ENCODE data around the gene ARF3. TPM values are rescaled to one million over a fixed set of nuclear protein-coding genes. Genes with fewer than 3 reads are reported as not detected.

Gene ARF3
- total and polyA plus RNA-seq, 2 donors (not counting 1 experiment from before 2014, with no cell fraction given): 31.7 to 77.5 TPM

GRCh38 chr12:48929551-48929950, 27.7 kb downstream of the ARF3 start:
- Histone ChIP-seq H3K9me3 (ENCODE audit: control extremely low read depth in 1 of 3, control insufficient read depth in 2 of 3, insufficient read depth in 1 of 3, low read length in 2 of 3) (no peaks in the 10 kb centered on the region), H3K9ac (ENCODE audit: low read length) (no peak overlapping the region), H2AFZ (ENCODE audit: insufficient read depth, low read depth, low read length, poor library complexity, severe bottlenecking) (no peak overlapping the region), H3K4me2 (replicated peaks; ENCODE audit: low read depth, low read length, poor library complexity, severe bottlenecking) (no peak overlapping the region), H3K27me3 (replicated peaks in 1 of 4; ENCODE audit: control extremely low read depth in 1 of 4, control insufficient read depth in 3 of 4, insufficient read depth in 4 of 4, low read length in 3 of 4) (no peaks in the 10 kb centered on the region), H3K4me1 (ENCODE audit: control insufficient read depth in 2 of 2, insufficient read depth in 2 of 2, low read length in 2 of 2) (peaks cover 4 to 6% of the 10 kb centered on the region in 2 donors), H3K79me2 (ENCODE audit: control insufficient read depth, insufficient read depth, low read length) (peaks cover 5% of the 10 kb centered on the region), H4K20me1 (ENCODE audit: control insufficient read depth, insufficient read depth, low read length, poor library complexity, severe bottlenecking) (no peaks in the 10 kb centered on the region), H3K36me3 (replicated peaks in 1 of 2; ENCODE audit: control extremely low read depth in 1 of 2, control insufficient read depth in 1 of 2, extremely low read depth in 1 of 2, insufficient read depth in 2 of 2, low read length in 1 of 2) (peaks cover 2 to 19% of the 10 kb centered on the region in 2 experiments), H3K4me3 (ENCODE audit: control extremely low read depth in 1 of 5, extremely low read depth in 1 of 5, insufficient read depth in 1 of 5, low read depth in 2 of 5, low read length in 4 of 5) (no peak overlapping the region), H3K27ac (ENCODE audit: low read length in 2 of 2) (no peak overlapping the region)
- H3K27me3 Mint-ChIP-seq: no peaks in the 10 kb centered on the region
- H3K4me3 Mint-ChIP-seq: no peak overlapping the region
- DNase-seq (no peak), ATAC-seq (ENCODE audit: low read depth) (no peak)
- intact Hi-C loops (cut with micrococcal nuclease): no loop called here
- ChIA-PET CTCF (interaction anchor here (1.0 to 3.5 kb wide), 5 partner anchors 9 to 77 kb away, joined by 3 to 14 read pairs (median 7); partner anchors contain the start of gene DDX23), POLR2A (no interaction called here)
- no peak for TF ChIP-seq EZH2 (IDR thresholded peaks at IDR 0.05; ENCODE audit: borderline replicate concordance, insufficient read depth, low read depth, low read length, poor library complexity, severe bottlenecking)
- TF ChIP-seq CTCF (IDR thresholded peaks at IDR 0.05): no peak
- WGBS (ENCODE audit: insufficient coverage): 100% methylated on average over 1 of the region's 1 CpG
- H3K4me1 Mint-ChIP-seq: peaks cover 7% of the 10 kb centered on the region
- H3K9me3 Mint-ChIP-seq (ENCODE audit: insufficient read depth): no peaks in the 10 kb centered on the region
- no peak overlapping the region for H3K27ac Mint-ChIP-seq

GRCh38 chr12:48927261-48927660, 30.0 kb downstream of the ARF3 start:
- Histone ChIP-seq H3K9me3 (ENCODE audit: control extremely low read depth in 1 of 3, control insufficient read depth in 2 of 3, insufficient read depth in 1 of 3, low read length in 2 of 3) (no peaks in the 10 kb centered on the region), H3K27me3 (replicated peaks in 1 of 4; ENCODE audit: control extremely low read depth in 1 of 4, control insufficient read depth in 3 of 4, insufficient read depth in 4 of 4, low read length in 3 of 4) (no peaks in the 10 kb centered on the region), H3K4me1 (ENCODE audit: control insufficient read depth in 2 of 2, insufficient read depth in 2 of 2, low read length in 2 of 2) (peaks cover 10 to 12% of the 10 kb centered on the region in 2 donors), H3K4me3 (ENCODE audit: control extremely low read depth in 1 of 5, extremely low read depth in 1 of 5, insufficient read depth in 1 of 5, low read depth in 2 of 5, low read length in 4 of 5) (no peak overlapping the region), H3K9ac (ENCODE audit: low read length) (no peak overlapping the region), H3K27ac (ENCODE audit: low read length in 2 of 2) (no peak overlapping the region), H2AFZ (ENCODE audit: insufficient read depth, low read depth, low read length, poor library complexity, severe bottlenecking) (no peak overlapping the region), H3K79me2 (ENCODE audit: control insufficient read depth, insufficient read depth, low read length) (peaks cover 5% of the 10 kb centered on the region), H3K36me3 (replicated peaks in 1 of 2; ENCODE audit: control extremely low read depth in 1 of 2, control insufficient read depth in 1 of 2, extremely low read depth in 1 of 2, insufficient read depth in 2 of 2, low read length in 1 of 2) (peaks cover 0 to 11% of the 10 kb centered on the region in 2 experiments), H3K4me2 (replicated peaks; ENCODE audit: low read depth, low read length, poor library complexity, severe bottlenecking) (no peak overlapping the region), H4K20me1 (ENCODE audit: control insufficient read depth, insufficient read depth, low read length, poor library complexity, severe bottlenecking) (no peaks in the 10 kb centered on the region)
- no peak for DNase-seq
- ATAC-seq (ENCODE audit: low read depth): no peak
- no peaks in the 10 kb centered on the region for H3K9me3 Mint-ChIP-seq (ENCODE audit: insufficient read depth)
- peaks cover 14% of the 10 kb centered on the region for H3K4me1 Mint-ChIP-seq
- TF ChIP-seq CTCF (IDR thresholded peaks at IDR 0.05) (no peak), EZH2 (IDR thresholded peaks at IDR 0.05; ENCODE audit: borderline replicate concordance, insufficient read depth, low read depth, low read length, poor library complexity, severe bottlenecking) (no peak)
- no peak overlapping the region for H3K27ac Mint-ChIP-seq
- intact Hi-C loops (cut with micrococcal nuclease): no loop called here
- no peaks in the 10 kb centered on the region for H3K27me3 Mint-ChIP-seq
- POLR2A ChIA-PET: no interaction called here
- WGBS (ENCODE audit: insufficient coverage): no CpG with 5 or more reads among the region's 2 CpGs
- CTCF ChIA-PET: interaction anchor here (0.7 to 2.1 kb wide), 6 partner anchors 23 to 1378 kb away, joined by 3 to 9 read pairs (median 4); a partner anchor contains a TSS
- H3K4me3 Mint-ChIP-seq: peak overlapping the region; percentile 69
